ENCODE data around the gene BAHD1.

BAHD1 gene

GRCh38 chr15:40440743-40441564 lies at the start of gene BAHD1:
TSS of gene BAHD1 (plus strand) at chr15:40440953. CDS start at chr15:40458465, 17,512 bp downstream.
- H3K4me3 ChIP-seq (replicated peaks; ENCODE audit: low read depth, low read length), result peak within 1 kb of the TSS; percentile 78
- no peaks in the 10 kb centered on the region for H3K36me3 ChIP-seq (ENCODE audit: control insufficient read depth, insufficient read depth, low read length)
- peaks cover 2% of the 10 kb centered on the region for H3K27me3 ChIP-seq (replicated peaks; ENCODE audit: control insufficient read depth, insufficient read depth, low read length)
- peak; percentile 95 for DNase-seq (ENCODE audit: extremely low read depth, insufficient read length)
- peak; percentile 31 for TF ChIP-seq CTCF (IDR thresholded peaks at IDR 0.05; ENCODE audit: insufficient read depth, low read length, poor library complexity, severe bottlenecking)

GRCh38 chr15:40392986-40393948 lies 47.5 kb upstream of the BAHD1 start:
- DNase-seq (ENCODE audit: extremely low read depth, insufficient read length), result no peak
- Histone ChIP-seq H3K36me3 (ENCODE audit: control insufficient read depth, insufficient read depth, low read length) (peaks cover 5% of the 10 kb centered on the region), H3K27me3 (replicated peaks; ENCODE audit: control insufficient read depth, insufficient read depth, low read length) (no peaks in the 10 kb centered on the region), H3K4me3 (replicated peaks; ENCODE audit: low read depth, low read length) (no peak overlapping the region)
- TF ChIP-seq CTCF (IDR thresholded peaks at IDR 0.05; ENCODE audit: insufficient read depth, low read length, poor library complexity, severe bottlenecking), result no peak

GRCh38 chr15:40397688-40398412 lies 42.9 kb upstream of the BAHD1 start:
- Histone ChIP-seq H3K27me3 (replicated peaks; ENCODE audit: control insufficient read depth, insufficient read depth, low read length) (no peaks in the 10 kb centered on the region), H3K4me3 (replicated peaks; ENCODE audit: low read depth, low read length) (no peak overlapping the region), H3K36me3 (ENCODE audit: control insufficient read depth, insufficient read depth, low read length) (no peaks in the 10 kb centered on the region)
- TF ChIP-seq CTCF (IDR thresholded peaks at IDR 0.05; ENCODE audit: insufficient read depth, low read length, poor library complexity, severe bottlenecking), result no peak
- DNase-seq (ENCODE audit: extremely low read depth, insufficient read length), result no peak

- no peak overlapping the region for H3K4me3 ChIP-seq (replicated peaks; ENCODE audit: low read depth, low read length)
- DNase-seq (ENCODE audit: extremely low read depth, insufficient read length), result no peak
- TF ChIP-seq CTCF (IDR thresholded peaks at IDR 0.05; ENCODE audit: insufficient read depth, low read length, poor library complexity, severe bottlenecking), result no peak
- H3K27me3 ChIP-seq (replicated peaks; ENCODE audit: control insufficient read depth, insufficient read depth, low read length), result no peaks in the 10 kb centered on the region
- no peaks in the 10 kb centered on the region for H3K36me3 ChIP-seq (ENCODE audit: control insufficient read depth, insufficient read depth, low read length)
These were observed 42.3 kb upstream of the BAHD1 start for GRCh38 chr15:40398413-40398873.

- H3K27me3 ChIP-seq (replicated peaks; ENCODE audit: control insufficient read depth, insufficient read depth, low read length), result no peaks in the 10 kb centered on the region
- no peak overlapping the region for H3K4me3 ChIP-seq (replicated peaks; ENCODE audit: low read depth, low read length)
- no peak for TF ChIP-seq CTCF (IDR thresholded peaks at IDR 0.05; ENCODE audit: insufficient read depth, low read length, poor library complexity, severe bottlenecking)
- H3K36me3 ChIP-seq (ENCODE audit: control insufficient read depth, insufficient read depth, low read length), result no peaks in the 10 kb centered on the region
- no peak for DNase-seq (ENCODE audit: extremely low read depth, insufficient read length)
These were observed 41.4 kb upstream of the BAHD1 start for GRCh38 chr15:40399370-40399769.

Data from GM06990 (cell line).